ENCODE measurements around the gene PXDN. TPM values are rescaled to one million over a fixed set of nuclear protein-coding genes. Genes with fewer than 3 reads are reported as not detected.

PXDN gene
- total and polyA plus RNA-seq, 2 of the 4 experiments (the other 2 are of a cell fraction): 153 to 332 TPM

DNA sequence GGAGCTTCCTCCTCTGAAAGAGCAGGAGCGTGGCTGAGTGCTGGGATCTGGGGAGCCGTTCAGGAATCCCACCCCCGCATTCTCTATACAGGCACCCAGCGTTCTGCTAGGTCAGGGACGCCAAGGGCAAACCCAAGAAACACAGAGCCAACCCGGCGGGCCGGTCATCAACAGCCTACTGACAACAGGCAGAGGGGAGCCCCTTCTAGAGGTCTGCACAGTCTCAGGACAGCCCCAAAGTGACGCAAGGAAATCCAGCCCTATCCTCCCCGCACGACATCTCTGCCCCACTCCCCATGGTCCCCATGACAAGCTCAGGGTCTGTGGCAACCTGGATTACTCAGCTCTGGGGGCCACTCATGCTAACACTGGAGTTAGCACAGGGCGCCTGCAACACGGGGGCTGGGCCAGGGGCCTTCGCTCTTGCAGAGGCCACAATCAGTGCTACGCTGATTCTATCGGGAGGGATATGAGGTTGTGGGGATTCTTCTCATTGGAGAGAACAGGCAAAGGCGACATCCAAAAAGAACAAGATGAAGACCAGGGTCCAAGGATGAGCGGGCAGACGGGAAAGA, 81.6 kb downstream of the PXDN start:
- ChIA-PET CTCF (no interaction called here), POLR2A (ENCODE audit: unreplicated experiment) (no interaction called here)
- ATAC-seq (ENCODE audit: low read depth) (no peak), DNase-seq (no peak)
- Histone ChIP-seq H2AK9ac (replicated peaks; ENCODE audit: low read depth, low read length, poor library complexity) (no peak overlapping the region), H4K8ac (ENCODE audit: low read depth in 2 of 2, low read length in 2 of 2) (no peak overlapping the region), H2BK5ac (ENCODE audit: low read depth, low read length, poor library complexity, severe bottlenecking) (no peak overlapping the region), H3K4me3 (ENCODE audit: insufficient read depth, low read depth, low read length) (no peak overlapping the region), H3K23ac (ENCODE audit: low read depth, low read length) (no peak overlapping the region), H4K20me1 (ENCODE audit: insufficient read depth, low read length) (peaks cover 14% of the 10 kb centered on the region), H4K91ac (ENCODE audit: insufficient read depth, low read depth, low read length) (no peak overlapping the region), H2BK15ac (ENCODE audit: low read depth, low read length) (no peak overlapping the region), H3K14ac (replicated peaks; ENCODE audit: low read depth, low read length) (no peak overlapping the region), H3K36me3 (ENCODE audit: control insufficient read depth, insufficient read depth, low read length) (peaks cover 77% of the 10 kb centered on the region), H2BK20ac (ENCODE audit: low read depth, low read length) (no peak overlapping the region), H3K9me1 (ENCODE audit: insufficient read depth, low read length) (peaks cover 4% of the 10 kb centered on the region; the same call in 1 of the 2 replicates), H3K56ac (ENCODE audit: extremely low read depth, insufficient read depth, low read length) (no peak overlapping the region), H3K27me3 (ENCODE audit: control insufficient read depth, insufficient read depth, low read length) (no peaks in the 10 kb centered on the region), H3K4me2 (ENCODE audit: low read depth, low read length) (no peak overlapping the region), H3K9ac (ENCODE audit: low read depth, low read length) (no peak overlapping the region), H2AFZ (replicated peaks; ENCODE audit: low read length, poor library complexity) (no peak overlapping the region), H4K5ac (ENCODE audit: low read depth, low read length) (no peak overlapping the region), H3K9me3 (ENCODE audit: control insufficient read depth, insufficient read depth, low read length) (no peaks in the 10 kb centered on the region), H2AK5ac (ENCODE audit: low read depth, low read length) (no peak overlapping the region), H3K4ac (ENCODE audit: low read depth, low read length) (no peak overlapping the region), H3K4me1 (ENCODE audit: control insufficient read depth, insufficient read depth, low read length) (no peaks in the 10 kb centered on the region), H3K18ac (ENCODE audit: low read depth, low read length) (no peak overlapping the region), H3K79me1 (ENCODE audit: low read depth in 1 of 2, low read length in 2 of 2) (peaks cover 39 to 75% of the 10 kb centered on the region in 2 experiments), H3K27ac (ENCODE audit: insufficient read depth, low read length) (no peak overlapping the region), H2BK120ac (ENCODE audit: low read depth, low read length) (no peak overlapping the region)
- 89% methylated on average over 10 of the region's 19 CpGs; no CpG with 5 or more reads in 1 of the 2 experiments for WGBS, 2 experiments (ENCODE audit: extremely low coverage in 2 of 2, insufficient read length in 1 of 2)
- intact Hi-C loops (cut with micrococcal nuclease): no loop called here
- TF ChIP-seq, protein P1, sequence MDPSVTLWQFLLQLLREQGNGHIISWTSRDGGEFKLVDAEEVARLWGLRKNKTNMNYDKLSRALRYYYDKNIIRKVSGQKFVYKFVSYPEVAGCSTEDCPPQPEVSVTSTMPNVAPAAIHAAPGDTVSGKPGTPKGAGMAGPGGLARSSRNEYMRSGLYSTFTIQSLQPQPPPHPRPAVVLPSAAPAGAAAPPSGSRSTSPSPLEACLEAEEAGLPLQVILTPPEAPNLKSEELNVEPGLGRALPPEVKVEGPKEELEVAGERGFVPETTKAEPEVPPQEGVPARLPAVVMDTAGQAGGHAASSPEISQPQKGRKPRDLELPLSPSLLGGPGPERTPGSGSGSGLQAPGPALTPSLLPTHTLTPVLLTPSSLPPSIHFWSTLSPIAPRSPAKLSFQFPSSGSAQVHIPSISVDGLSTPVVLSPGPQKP (IDR thresholded peaks at IDR 0.05; ENCODE audit: borderline replicate concordance, low read depth, low read length): no peak
- TF ChIP-seq POLR2A (IDR thresholded peaks at IDR 0.05; ENCODE audit: low read depth, low read length) (no peak), BHLHE40 (IDR thresholded peaks at IDR 0.05; ENCODE audit: low read depth, low read length) (no peak), MAFK (IDR thresholded peaks at IDR 0.05; ENCODE audit: low read depth, low read length) (no peak), RFX5 (IDR thresholded peaks at IDR 0.05; ENCODE audit: low read depth, low read length) (no peak), CEBPB (IDR thresholded peaks at IDR 0.05; ENCODE audit: low read depth, low read length) (no peak), RCOR1 (IDR thresholded peaks at IDR 0.05; ENCODE audit: insufficient replicate concordance, low read length) (no peak), SMC3 (IDR thresholded peaks at IDR 0.05; ENCODE audit: low read depth, low read length) (no peak), CHD1 (IDR thresholded peaks at IDR 0.05; ENCODE audit: low read depth, low read length) (no peak), MXI1 (IDR thresholded peaks at IDR 0.05; ENCODE audit: borderline replicate concordance, low read depth, low read length) (no peak), NFE2L2 (IDR thresholded peaks at IDR 0.05; ENCODE audit: low read depth, low read length) (no peak), RAD21 (IDR thresholded peaks at IDR 0.05; ENCODE audit: low read length) (no peak), FOS (IDR thresholded peaks at IDR 0.05; ENCODE audit: low read depth, low read length) (no peak), MAZ (IDR thresholded peaks at IDR 0.05; ENCODE audit: borderline replicate concordance, low read depth, low read length) (no peak)
- TF ChIP-seq, protein P2, sequence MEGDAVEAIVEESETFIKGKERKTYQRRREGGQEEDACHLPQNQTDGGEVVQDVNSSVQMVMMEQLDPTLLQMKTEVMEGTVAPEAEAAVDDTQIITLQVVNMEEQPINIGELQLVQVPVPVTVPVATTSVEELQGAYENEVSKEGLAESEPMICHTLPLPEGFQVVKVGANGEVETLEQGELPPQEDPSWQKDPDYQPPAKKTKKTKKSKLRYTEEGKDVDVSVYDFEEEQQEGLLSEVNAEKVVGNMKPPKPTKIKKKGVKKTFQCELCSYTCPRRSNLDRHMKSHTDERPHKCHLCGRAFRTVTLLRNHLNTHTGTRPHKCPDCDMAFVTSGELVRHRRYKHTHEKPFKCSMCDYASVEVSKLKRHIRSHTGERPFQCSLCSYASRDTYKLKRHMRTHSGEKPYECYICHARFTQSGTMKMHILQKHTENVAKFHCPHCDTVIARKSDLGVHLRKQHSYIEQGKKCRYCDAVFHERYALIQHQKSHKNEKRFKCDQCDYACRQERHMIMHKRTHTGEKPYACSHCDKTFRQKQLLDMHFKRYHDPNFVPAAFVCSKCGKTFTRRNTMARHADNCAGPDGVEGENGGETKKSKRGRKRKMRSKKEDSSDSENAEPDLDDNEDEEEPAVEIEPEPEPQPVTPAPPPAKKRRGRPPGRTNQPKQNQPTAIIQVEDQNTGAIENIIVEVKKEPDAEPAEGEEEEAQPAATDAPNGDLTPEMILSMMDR (conservative IDR thresholded peaks at IDR 0.05; ENCODE audit: low read depth, low read length): no peak
- TF ChIP-seq, protein P3, sequence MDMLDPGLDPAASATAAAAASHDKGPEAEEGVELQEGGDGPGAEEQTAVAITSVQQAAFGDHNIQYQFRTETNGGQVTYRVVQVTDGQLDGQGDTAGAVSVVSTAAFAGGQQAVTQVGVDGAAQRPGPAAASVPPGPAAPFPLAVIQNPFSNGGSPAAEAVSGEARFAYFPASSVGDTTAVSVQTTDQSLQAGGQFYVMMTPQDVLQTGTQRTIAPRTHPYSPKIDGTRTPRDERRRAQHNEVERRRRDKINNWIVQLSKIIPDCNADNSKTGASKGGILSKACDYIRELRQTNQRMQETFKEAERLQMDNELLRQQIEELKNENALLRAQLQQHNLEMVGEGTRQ (IDR thresholded peaks at IDR 0.05; ENCODE audit: low read depth, low read length): no peak
- BruUV-seq (replicated peaks): no TSS peak
- in situ Hi-C loops (cut with MboI; ENCODE audit: low sequenced_read_pairs): no loop called here
- dilution Hi-C loops (cut with HindIII; ENCODE audit: low sequenced_read_pairs, unreplicated experiment): no loop called here
